DOHH2 (cell line): ENCODE data around the gene PRICKLE4.

Source experiments
- CTCF ChIP-seq: fragments of 200-600 bp; sonication (generic); IDR thresholded peaks from one replicate; pipeline ENCODE4 v1.5.1; 2014; ENCODE audit warnings: antibody characterized with exemption, mild to moderate bottlenecking, low read depth, low read length; ENCODE audit not compliant: poor library complexity, severe bottlenecking
- EZH2phosphoT487 ChIP-seq: fragments of 200-600 bp; sonication (generic); IDR thresholded peaks from 2 replicates; pipeline ENCODE4 v1.6.1; 2017; ENCODE audit warnings: borderline replicate concordance, mild to moderate bottlenecking, antibody characterized with exemption, low read length, moderate library complexity, mixed read lengths

- TF ChIP-seq CTCF (peak; percentile 69), EZH2phosphoT487 (no peak)
These were observed 45.0 kb upstream of the PRICKLE4 start, which contains the start of gene TFEB for GRCh38 chr6:41735427-41736185.
